ENCODE measurements around the gene PLCD3. TPM values are rescaled to one million over a fixed set of nuclear protein-coding genes. Genes with fewer than 3 reads are reported as not detected.

The PLCD3 gene
- total and polyA plus RNA-seq, 10 of the 15 experiments (the other 5 are each of a cell fraction or from before 2014, with no cell fraction given) = 0.02 to 1.6 (median 0.44) TPM

DNA sequence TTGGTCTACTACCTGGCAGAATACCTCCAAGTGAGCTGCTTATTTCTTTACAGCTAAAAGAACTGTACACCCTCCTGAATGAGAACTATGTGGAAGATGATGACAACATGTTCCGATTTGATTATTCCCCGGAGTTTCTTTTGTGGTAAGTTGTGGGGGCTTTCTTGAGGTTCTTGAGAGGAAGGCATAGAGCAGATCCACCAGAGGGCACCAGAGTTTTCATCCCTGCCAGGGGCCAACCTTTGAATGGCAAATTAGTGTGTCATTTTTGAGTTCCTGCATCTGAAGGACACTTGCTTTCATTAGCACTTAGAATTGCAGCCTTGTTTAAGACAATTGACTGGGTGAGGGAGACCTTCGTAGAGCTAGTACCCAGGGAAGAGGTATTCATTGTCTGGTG lies 36.2 kb downstream of the PLCD3 start:
- intact Hi-C loops (cut with micrococcal nuclease; ENCODE audit: unreplicated experiment) = loop anchor here (5.0 kb wide), 1 partner anchor 79 kb away; no protein-coding TSS in a partner anchor
- no peaks in the 10 kb centered on the region for H4K20me1 ChIP-seq (ENCODE audit: control insufficient read depth, insufficient read depth)
- peaks cover 47 to 50% of the 10 kb centered on the region in 2 experiments for H3K36me3 ChIP-seq (ENCODE audit: control insufficient read depth in 2 of 2, insufficient read depth in 2 of 2, low read length in 1 of 2)
- H3K27ac ChIP-seq (ENCODE audit: control insufficient read depth, insufficient read depth) = no peak overlapping the region
- no TSS peak for BruUV-seq (replicated peaks)
- H3K4me3 ChIP-seq = no peak overlapping the region
- ATAC-seq = no peak
- ChIA-PET SMC1A (ENCODE audit: uncharacterized antibody, unreplicated experiment) (interaction anchor here (1.0 to 7.0 kb wide), 3 partner anchors 16 to 176 kb away, joined by 3 to 38 read pairs (median 5); no protein-coding TSS in a partner anchor), CTCF (interaction anchor here (0.6 to 4.7 kb wide), 10 partner anchors 8 to 317 kb away, joined by 3 to 70 read pairs (median 4); partner anchors contain the start of gene ACBD4), RAD21 (ENCODE audit: unreplicated experiment) (no interaction called here), POLR2A (interaction anchor here (0.6 kb wide), 1 partner anchor 604 kb away, joined by 3 read pairs; no protein-coding TSS in a partner anchor)
- H3K27me3 ChIP-seq (replicated peaks in 1 of 2; ENCODE audit: control insufficient read depth in 2 of 2, insufficient read depth in 2 of 2, low read length in 1 of 2) = no peaks in the 10 kb centered on the region
- WGBS (ENCODE audit: insufficient coverage, insufficient replicate concordance, low lambda C conversion rate, missing lambda C conversion rate) = 26% methylated on average over 3 of the region's 3 CpGs
- H3K9ac ChIP-seq (ENCODE audit: control insufficient read depth, insufficient read depth, low read length) = no peak overlapping the region
- no peak for DNase-seq (ENCODE audit: low read depth, low spot score)
- H3K9me3 ChIP-seq (replicated peaks; ENCODE audit: control insufficient read depth, insufficient read depth, low read length) = no peaks in the 10 kb centered on the region
- no peak overlapping the region for H2AFZ ChIP-seq (ENCODE audit: control insufficient read depth, low read depth, low read length)
- in situ Hi-C loops (cut with MboI) = no loop called here
- no peak overlapping the region for H3K4me2 ChIP-seq (ENCODE audit: control insufficient read depth, insufficient read depth)
- H3K79me2 ChIP-seq (ENCODE audit: control insufficient read depth, insufficient read depth, low read length) = no peaks in the 10 kb centered on the region
- TF ChIP-seq, protein P1, sequence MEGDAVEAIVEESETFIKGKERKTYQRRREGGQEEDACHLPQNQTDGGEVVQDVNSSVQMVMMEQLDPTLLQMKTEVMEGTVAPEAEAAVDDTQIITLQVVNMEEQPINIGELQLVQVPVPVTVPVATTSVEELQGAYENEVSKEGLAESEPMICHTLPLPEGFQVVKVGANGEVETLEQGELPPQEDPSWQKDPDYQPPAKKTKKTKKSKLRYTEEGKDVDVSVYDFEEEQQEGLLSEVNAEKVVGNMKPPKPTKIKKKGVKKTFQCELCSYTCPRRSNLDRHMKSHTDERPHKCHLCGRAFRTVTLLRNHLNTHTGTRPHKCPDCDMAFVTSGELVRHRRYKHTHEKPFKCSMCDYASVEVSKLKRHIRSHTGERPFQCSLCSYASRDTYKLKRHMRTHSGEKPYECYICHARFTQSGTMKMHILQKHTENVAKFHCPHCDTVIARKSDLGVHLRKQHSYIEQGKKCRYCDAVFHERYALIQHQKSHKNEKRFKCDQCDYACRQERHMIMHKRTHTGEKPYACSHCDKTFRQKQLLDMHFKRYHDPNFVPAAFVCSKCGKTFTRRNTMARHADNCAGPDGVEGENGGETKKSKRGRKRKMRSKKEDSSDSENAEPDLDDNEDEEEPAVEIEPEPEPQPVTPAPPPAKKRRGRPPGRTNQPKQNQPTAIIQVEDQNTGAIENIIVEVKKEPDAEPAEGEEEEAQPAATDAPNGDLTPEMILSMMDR (IDR thresholded peaks at IDR 0.05 in 2 of 3, conservative IDR thresholded peaks at IDR 0.05 in 1 of 3; ENCODE audit: control insufficient read depth in 2 of 3, extremely low read depth in 1 of 3, insufficient read depth in 1 of 3, low read depth in 3 of 3, low read length in 3 of 3) = peak; percentile 34 to 46 (median 45)
- TF ChIP-seq RAD21 (IDR thresholded peaks at IDR 0.05; ENCODE audit: insufficient read depth, low read depth, low read length) = peak; percentile 13; the same call in 1 of the 2 replicates
- TF ChIP-seq, protein P2, sequence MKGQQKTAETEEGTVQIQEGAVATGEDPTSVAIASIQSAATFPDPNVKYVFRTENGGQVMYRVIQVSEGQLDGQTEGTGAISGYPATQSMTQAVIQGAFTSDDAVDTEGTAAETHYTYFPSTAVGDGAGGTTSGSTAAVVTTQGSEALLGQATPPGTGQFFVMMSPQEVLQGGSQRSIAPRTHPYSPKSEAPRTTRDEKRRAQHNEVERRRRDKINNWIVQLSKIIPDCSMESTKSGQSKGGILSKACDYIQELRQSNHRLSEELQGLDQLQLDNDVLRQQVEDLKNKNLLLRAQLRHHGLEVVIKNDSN (IDR thresholded peaks at IDR 0.05; ENCODE audit: borderline replicate concordance, extremely low read length, insufficient read depth, low read depth, low read length) = no peak
- FAIRE-seq = peak; percentile 84
- H3K4me1 ChIP-seq (ENCODE audit: control insufficient read depth, insufficient read depth, low read length) = no peaks in the 10 kb centered on the region
